Lung microvascular endothelial cell (primary cell): Measurements from ENCODE around the gene PAQR3. TPM values are rescaled to one million over a fixed set of nuclear protein-coding genes. Genes with fewer than 3 reads are reported as not detected.

Source experiments
- DNase-seq, 2 donors: peaks; one replicate each; pipeline versions ENCODE4 v3.0.0 to v3.0.0-alpha.2; 2010; ENCODE audit warnings: low read depth in 2 of 2
- total RNA-seq: library from RNA; depleted of rRNA; stranded (reverse); fragments of >200 nt; gene quantifications from 2 replicates; pipeline ENCODE4 v1.2.1, GENCODE V29; 2014

PAQR3 gene
- total RNA-seq, 1 donor from 2014 or later: 16.1 TPM

DNA sequence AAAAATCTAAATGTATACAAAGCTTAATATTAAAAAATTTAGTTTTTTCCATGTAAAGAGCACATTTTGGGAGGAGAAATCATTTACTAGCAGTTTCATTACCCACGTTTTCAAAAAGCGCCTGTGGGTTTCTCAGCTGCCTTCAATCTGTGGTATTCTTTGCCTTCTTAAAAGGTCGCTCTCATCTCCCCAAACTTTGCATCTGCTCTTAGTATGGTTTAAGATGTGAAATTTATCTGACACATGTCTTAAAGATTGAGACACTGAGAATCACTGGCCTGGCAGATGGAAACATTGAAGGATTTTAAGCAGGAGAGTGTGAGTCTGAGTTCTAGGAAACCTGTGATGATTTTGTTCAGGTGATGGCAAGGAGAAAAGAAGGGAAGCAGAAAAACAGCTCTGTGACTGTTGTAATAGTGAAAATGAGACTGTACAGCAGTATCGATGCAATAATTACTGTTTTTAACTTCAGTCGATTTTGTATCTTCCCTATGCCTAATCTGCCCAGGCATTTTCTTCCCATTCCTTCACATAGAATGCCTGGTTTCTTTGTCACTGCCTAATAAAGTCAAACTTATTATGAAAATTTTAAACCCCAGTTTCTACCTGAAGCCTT lies 75.9 kb downstream of the PAQR3 start:
- no peak for DNase-seq

DNA sequence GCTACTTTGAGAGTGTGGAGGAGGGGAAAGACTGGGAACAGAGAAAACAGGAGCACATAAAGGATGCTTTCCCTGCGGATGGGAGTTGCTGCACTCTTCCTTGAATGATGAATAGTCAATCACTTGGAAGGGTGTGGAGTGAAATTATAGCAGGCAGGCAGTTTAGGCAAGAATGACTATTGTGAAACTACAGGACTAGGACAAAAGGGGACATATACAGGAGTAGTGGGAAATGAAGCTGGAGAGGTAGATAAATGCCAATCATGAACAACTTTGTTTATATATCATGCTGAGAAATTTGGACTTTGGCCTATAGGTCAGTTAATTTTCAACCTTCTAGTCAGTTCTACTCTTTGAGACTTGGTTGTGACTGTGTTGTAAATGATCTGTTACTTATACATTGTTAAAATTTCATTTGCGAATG lies 76.9 kb downstream of the PAQR3 start:
- no peak for DNase-seq

Other genes with a start within 250 kb of the PAQR3 start
- 87.0 and 121 TPM in 2 replicates for gene BMP2K, start 163.1 kb downstream of the PAQR3 start, total RNA-seq